CD4-positive, alpha-beta memory T cell (primary cell): ENCODE measurements around the gene ANGPTL8. TPM values are rescaled to one million over a fixed set of nuclear protein-coding genes. Genes with fewer than 3 reads are reported as not detected.

ENCODE experiments used
- polyA plus RNA-seq, 2 donors: library from polyadenylated mRNA; unstranded; fragments of 300-500 nt; fragmentation: Illumina TruSeq; gene quantifications; one replicate each; pipeline ENCODE4 v1.2.3, GENCODE V29; 2021
- total RNA-seq, 2 experiments: library from RNA; stranded (reverse); gene quantifications; one replicate each; pipeline ENCODE4 v1.2.3, GENCODE V29; 2021

The ANGPTL8 gene
- total and polyA plus RNA-seq, 4 experiments from 2014 or later = not detected

Other genes with a start within 250 kb of the ANGPTL8 start
- gene LDLR, start 150.2 kb upstream of the ANGPTL8 start, total RNA-seq = 10 to 100 TPM; 25.8 to 27.0 TPM
- 1 to 10 TPM; 4.4 to 5.0 TPM for gene LDLR, start 150.2 kb upstream of the ANGPTL8 start, polyA plus RNA-seq
- 1 to 10 TPM in 1 of 2 experiments, under 1 TPM in 1; 0.84 to 1.9 TPM for gene SPC24, start 83.8 kb upstream of the ANGPTL8 start, total RNA-seq
- under 1 TPM in 1 of 2 donors, not detected in 1; 0.32 TPM for gene SPC24, start 83.8 kb upstream of the ANGPTL8 start, polyA plus RNA-seq
- under 1 TPM; 0.39 to 0.52 TPM for gene KANK2, start 42.1 kb upstream of the ANGPTL8 start, total RNA-seq
- gene KANK2, start 42.1 kb upstream of the ANGPTL8 start, polyA plus RNA-seq = under 1 TPM in 1 of 2 donors, not detected in 1; 0.17 TPM
- gene DOCK6, start 22.9 kb downstream of the ANGPTL8 start, total RNA-seq = under 1 TPM; 0.30 to 0.64 TPM
- gene DOCK6, start 22.9 kb downstream of the ANGPTL8 start, polyA plus RNA-seq = not detected
- gene TSPAN16, start 56.5 kb downstream of the ANGPTL8 start, total RNA-seq = not detected
- gene TSPAN16, start 56.5 kb downstream of the ANGPTL8 start, polyA plus RNA-seq = not detected
- 1 to 10 TPM; 6.0 to 8.6 TPM for gene RAB3D, start 100.0 kb downstream of the ANGPTL8 start, total RNA-seq
- gene RAB3D, start 100.0 kb downstream of the ANGPTL8 start, polyA plus RNA-seq = 1 to 10 TPM; 1.9 to 2.5 TPM
- 10 to 100 TPM; 26.1 to 28.5 TPM for gene TMEM205, start 106.6 kb downstream of the ANGPTL8 start, total RNA-seq
- gene TMEM205, start 106.6 kb downstream of the ANGPTL8 start, polyA plus RNA-seq = 10 to 100 TPM; 56.1 to 86.3 TPM
- gene CCDC159, start 106.9 kb downstream of the ANGPTL8 start, total RNA-seq = 10 to 100 TPM; 90.7 to 91.8 TPM
- 10 to 100 TPM in 1 of 2 donors, 1 to 10 TPM in 1; 9.2 to 16.8 TPM for gene CCDC159, start 106.9 kb downstream of the ANGPTL8 start, polyA plus RNA-seq
- gene PLPPR2, start 115.8 kb downstream of the ANGPTL8 start, total RNA-seq = 10 to 100 TPM; 10.9 to 12.2 TPM
- 1 to 10 TPM in 1 of 2 donors, under 1 TPM in 1; 0.16 to 1.1 TPM for gene PLPPR2, start 115.8 kb downstream of the ANGPTL8 start, polyA plus RNA-seq
- gene SWSAP1, start 135.0 kb downstream of the ANGPTL8 start, total RNA-seq = 1 to 10 TPM; 4.0 to 4.8 TPM
- gene SWSAP1, start 135.0 kb downstream of the ANGPTL8 start, polyA plus RNA-seq = 1 to 10 TPM; 6.4 to 6.5 TPM
- gene EPOR, start 144.7 kb downstream of the ANGPTL8 start, total RNA-seq = 1 to 10 TPM; 8.4 to 8.8 TPM
- gene EPOR, start 144.7 kb downstream of the ANGPTL8 start, polyA plus RNA-seq = 10 to 100 TPM in 1 of 2 donors, 1 to 10 TPM in 1; 6.3 to 12.1 TPM
- not detected for gene RGL3, start 179.7 kb downstream of the ANGPTL8 start, total RNA-seq
- not detected for gene RGL3, start 179.7 kb downstream of the ANGPTL8 start, polyA plus RNA-seq
- not detected for gene ODAD3, start 195.5 kb downstream of the ANGPTL8 start, total RNA-seq
- not detected for gene ODAD3, start 195.5 kb downstream of the ANGPTL8 start, polyA plus RNA-seq
- gene PRKCSH, start 196.0 kb downstream of the ANGPTL8 start, total RNA-seq = 100 to 1,000 TPM; 300 TPM
- 10 to 100 TPM; 14.0 to 63.6 TPM for gene PRKCSH, start 196.0 kb downstream of the ANGPTL8 start, polyA plus RNA-seq
- not detected for gene ELAVL3, start 241.4 kb downstream of the ANGPTL8 start, total RNA-seq
- gene ELAVL3, start 241.4 kb downstream of the ANGPTL8 start, polyA plus RNA-seq = not detected